GM21786 (cell line): ENCODE measurements around the gene TMA16.
"Not testable (repeated sequence)": the region's sequence is repeated elsewhere in the genome, so short reads cannot be mapped to it uniquely, and the experiment has no call there.

ENCODE experiments used
- ATAC-seq: cut with Tn5 transposase; IDR thresholded peaks from one replicate; pipeline ENCODE4 v1.9.1; 2021; ENCODE audit not compliant: unreplicated experiment

Gene TMA16

DNA sequence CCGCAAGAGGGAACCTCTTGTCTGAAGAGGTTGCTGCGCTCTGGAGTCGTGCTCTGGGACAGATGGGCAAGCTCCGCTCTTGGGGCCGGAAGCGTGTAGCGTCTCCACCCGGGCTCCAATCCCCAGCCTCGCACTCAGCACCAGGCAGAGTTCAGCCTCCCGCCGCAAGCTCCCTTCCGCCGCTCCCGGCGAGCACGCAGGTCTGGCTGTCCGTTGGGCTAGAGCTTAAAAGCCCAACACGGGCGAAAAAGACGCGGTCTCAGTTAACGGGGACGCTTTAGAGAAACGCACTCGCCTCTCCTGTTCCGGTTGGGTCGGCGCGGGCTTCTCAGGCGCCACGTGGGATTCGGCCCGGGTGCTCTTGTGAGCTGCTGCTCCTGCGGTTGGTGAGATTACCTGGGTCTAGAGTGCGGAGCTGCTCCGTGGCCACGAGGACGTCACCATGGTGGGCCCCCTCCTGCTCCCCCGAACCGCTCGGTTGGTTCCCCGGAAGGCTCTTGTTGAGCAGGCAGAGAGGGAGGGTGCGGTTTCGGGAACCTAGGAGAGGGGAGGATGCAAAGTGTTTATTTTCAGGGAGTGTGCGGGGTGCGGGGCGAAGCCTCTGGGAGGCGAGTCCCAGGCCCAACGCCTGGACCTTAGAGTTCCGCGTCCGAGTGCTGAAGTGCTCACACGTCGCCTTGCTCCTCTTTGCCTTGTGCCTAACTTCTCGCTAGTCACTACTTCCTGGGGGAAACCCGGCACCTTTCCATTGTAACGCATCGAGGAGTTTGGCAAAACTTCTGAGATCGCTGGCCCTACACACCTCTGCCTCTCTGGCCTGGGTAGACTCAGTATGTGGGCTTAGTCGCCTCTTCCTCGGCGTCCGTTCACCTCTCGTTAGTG lies at the start of gene TMA16:
Gene TMA16 (plus strand): TSS at position 331 of the 882 bp plus-strand sequence. CDS start 112 bp downstream, at position 443.
- ATAC-seq, result peak; percentile 68

GRCh38 chr4:163447023-163447422 lies 47.5 kb upstream of the TMA16 start:
- not testable (repeated sequence) for ATAC-seq

DNA sequence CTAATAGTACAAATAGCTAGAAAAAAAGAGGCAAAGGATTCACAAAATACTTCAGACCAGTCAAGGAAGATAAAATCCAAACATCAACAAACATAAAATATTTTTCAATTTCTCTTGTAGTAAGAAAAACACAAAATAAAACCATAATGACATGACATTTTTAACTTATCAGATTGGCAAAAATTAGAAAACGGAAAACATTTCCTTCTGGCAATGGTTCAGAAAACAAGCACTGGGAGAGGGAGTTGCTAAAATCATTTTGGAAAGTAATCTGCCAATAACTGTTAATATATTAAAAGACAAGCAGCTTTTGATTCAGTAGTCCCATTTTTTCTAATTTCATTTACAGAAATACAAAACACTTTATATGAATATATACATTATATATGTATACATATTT lies 47.0 kb upstream of the TMA16 start:
- no peak for ATAC-seq

DNA sequence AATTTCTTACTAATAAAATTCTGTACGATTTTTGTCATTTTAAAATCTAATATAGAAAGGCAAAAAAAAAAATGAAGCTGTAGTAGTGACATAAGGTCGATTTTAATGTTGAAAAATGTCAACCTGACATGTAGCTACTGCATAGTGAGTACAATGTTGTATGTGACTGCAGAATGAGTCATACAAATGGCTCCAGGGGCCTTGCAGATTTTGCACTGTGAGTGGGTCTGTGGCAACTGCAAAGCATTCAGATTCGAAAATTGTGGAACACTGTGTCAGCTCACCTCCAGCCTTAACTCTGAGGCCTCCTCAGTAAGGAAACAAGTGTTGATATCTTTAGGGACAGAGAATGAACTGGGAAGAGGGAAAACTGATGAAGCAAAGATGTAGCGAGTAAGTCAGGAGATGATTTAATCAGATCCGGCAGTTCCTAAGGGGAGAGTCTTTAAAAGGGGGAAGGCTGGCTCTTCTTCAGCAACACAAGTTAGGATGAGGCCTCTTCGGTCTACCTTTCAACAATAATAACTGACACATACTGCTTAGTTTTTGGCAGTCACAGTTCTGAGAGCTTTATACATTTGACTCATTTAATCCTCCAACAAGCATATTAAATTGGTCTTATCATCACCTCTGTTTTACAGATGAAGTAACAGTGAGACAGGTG lies 45.8 kb upstream of the TMA16 start:
- ATAC-seq, result no peak

- ATAC-seq, result no peak
These were observed 31.9 kb upstream of the TMA16 start for GRCh38 chr4:163462556-163462955.

DNA sequence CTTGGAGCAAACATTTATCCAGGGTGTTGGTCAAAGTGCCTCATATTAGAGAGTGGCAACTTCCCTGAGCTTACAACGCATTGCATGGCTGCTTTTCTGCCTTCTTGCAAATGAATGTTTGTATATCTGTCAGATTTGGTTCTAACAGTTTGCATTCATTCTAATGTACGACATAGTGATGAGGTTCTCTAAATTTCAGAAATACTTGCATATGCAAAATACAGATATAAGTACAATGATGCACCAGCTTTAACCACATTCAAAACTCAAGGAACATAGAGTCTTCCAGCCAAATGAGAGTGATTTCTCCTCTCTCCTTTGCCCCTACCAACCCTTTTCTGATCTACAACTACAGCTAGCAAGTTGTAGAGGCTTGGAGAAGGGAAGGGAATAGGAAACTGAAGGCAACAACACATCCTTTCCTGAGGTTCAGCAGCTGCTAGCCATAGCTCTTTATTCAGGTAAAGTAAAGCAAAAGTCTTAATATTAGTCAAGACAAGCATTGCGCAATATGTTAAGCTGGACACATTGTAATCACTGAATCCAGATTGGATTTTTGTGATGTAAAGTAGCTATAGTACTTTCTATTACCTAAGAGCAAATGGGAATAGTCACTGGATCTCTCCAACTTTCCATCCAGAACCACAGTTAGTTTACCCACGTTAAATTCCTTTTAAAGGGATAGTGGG lies 27.3 kb upstream of the TMA16 start:
- ATAC-seq, result no peak

DNA sequence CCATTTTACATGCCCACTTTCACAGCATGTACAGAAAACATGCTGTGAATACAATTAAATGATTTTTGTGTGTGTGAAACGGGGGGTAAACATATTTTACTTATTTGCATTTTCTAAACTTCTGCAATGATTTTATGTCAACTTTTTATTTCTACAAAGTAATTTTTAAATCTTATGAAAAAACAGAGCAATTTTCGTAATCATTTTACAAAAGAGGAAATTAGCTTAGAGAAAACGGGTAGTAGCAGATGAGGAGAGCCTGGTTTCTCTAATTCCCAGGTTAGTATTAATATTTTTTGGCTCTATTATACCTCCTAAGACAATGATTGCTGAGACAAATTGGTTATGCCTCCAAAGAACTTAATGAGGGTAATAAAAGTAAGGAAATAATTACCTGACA lies 24.1 kb upstream of the TMA16 start:
- ATAC-seq, result no peak

DNA sequence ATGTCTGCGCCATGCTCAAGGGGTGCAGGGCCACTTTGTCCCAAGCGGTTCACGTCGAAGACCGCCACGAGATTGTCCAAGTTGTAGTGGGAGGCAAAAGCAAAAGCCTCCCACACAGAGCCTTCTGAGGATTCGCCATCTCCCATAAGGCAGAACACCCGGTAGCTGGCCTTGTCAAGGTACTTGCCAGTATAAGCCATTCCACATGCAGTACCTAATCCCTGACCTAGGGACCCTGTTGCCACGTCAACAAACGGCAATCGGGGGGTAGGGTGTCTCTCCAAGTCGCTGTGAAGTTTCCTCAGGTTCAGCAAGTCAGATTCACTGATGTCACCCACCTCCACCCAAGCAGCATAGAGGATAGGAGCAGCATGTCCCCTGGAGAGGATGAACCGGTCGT lies 21.4 kb upstream of the TMA16 start:
- no peak for ATAC-seq

DNA sequence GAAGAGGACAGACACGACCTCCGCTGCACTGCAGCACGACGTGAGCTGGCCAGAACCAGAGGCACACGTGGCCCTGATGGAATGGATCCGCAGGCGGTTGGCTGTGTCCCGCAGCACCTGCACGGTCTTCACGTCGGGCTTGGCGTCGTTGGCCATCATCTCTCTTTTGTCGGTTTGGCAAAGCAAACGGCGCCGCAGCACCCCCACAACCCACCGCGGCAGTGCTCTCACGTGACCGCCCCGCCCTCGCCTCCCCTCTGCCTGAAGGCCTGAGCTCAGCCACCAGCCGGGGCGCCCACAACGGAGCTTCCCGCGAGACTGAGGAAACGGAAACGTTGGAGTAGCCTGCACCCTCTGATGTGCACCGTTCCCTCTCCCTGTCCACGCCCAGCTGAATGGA lies 20.9 kb upstream of the TMA16 start, which contains the start of gene TKTL2:
Gene TKTL2 (minus strand): TSS at position 179 of the 400 bp plus-strand sequence. CDS start 20 bp downstream, at position 159.
- ATAC-seq, result no peak

DNA sequence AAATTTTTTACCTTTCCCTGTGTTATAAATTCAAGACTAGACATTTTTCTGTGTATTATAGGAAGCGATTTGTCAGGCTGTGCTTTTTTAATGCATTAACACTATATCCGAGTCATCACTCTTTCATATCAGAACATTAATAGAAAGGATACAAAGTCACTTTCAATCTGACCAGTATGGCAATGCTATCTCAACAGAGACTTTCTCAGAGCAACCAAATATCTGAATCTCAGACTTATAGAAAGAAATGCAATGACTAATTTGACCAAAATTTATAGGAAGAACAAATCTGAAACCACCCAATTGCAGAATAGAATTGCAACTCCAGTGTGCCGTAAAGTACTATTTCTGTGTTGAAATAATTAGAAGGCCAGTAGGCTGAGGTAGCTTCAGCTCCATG lies 20.5 kb upstream of the TMA16 start:
- ATAC-seq, result no peak

- no peak for ATAC-seq
These were observed 17.6 kb upstream of the TMA16 start for GRCh38 chr4:163476761-163477438.

DNA sequence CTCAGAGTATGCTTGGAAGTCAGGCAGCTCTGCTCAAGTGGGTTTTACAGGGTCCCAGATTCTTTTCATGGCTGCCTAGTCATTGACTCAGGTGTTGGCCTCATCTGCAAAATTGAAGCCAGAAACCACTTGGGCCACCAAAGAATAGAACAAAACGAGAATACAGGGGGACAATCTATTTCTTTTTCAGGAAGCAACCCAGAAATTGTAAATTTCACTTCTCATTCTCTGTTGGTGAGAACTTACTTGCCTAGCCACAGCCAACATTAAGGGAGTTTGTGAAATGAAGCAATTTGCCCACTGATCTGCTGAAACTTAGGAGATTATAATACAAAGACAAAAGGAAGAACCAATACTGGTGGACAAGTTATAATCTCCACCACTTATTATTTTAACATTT lies 12.3 kb upstream of the TMA16 start:
- ATAC-seq, result peak; percentile 67

DNA sequence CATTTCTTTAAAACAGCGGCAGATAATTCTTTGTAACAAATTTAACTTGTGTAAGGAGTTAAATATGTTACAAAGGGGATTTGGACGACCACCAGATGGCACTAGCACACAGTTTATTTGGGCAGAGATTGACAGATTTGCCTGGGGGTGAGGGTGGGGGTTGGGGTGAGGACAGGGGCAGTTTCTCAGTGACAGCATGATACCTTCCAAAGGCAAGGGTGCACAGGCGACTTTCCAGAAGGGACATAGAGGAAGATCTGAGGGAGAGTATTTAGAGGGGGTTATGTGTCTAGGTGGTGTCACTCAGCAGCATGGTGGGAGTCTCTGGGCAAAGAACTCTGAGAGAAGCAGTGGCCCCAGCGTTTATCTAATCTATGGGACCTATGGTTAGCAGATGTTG lies 9.6 kb upstream of the TMA16 start:
- ATAC-seq, result no peak

GRCh38 chr4:163485589-163485988 lies 8.9 kb upstream of the TMA16 start:
- ATAC-seq, result no peak

DNA sequence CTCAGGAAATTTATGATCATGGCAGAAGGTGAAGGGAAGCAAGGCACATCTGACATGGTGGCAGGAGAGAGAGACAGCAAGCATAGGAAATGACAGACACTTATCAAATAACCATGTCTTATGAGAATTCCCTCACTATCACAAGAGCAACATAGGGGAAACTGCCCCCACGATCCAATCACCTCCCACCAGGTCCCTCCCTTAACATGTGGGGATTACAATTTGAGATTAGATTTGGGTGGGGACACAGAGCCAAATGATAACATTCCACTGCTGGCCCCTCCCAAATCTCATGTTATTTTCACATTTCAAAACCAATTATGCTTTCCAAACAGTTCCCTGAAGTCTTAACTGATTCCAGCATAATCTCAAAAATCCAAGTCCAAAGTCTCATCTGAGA lies 8.2 kb upstream of the TMA16 start:
- no peak for ATAC-seq

DNA sequence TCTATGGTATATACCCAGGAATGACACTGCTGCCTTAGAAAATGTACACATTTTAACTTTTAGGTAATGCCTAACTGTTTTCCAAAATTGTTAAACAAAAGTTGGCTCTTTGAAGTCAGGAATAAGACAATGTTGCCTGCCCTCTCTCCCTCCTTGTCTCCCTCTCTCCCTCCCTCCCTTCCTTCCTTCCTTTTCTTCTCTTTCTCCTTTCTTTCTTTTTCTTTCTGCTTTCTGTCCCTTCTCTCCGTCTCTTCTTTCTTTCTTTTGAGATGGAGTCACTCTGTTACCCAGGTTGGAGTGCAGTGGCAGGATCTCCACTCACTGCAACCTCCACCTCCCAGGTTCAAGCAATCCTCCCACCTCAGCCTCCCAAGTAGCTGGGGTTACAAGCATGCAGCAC lies 4.6 kb upstream of the TMA16 start:
- no peak for ATAC-seq

- ATAC-seq, result no peak
These were observed 1.5 kb upstream of the TMA16 start for GRCh38 chr4:163492951-163493504.

DNA sequence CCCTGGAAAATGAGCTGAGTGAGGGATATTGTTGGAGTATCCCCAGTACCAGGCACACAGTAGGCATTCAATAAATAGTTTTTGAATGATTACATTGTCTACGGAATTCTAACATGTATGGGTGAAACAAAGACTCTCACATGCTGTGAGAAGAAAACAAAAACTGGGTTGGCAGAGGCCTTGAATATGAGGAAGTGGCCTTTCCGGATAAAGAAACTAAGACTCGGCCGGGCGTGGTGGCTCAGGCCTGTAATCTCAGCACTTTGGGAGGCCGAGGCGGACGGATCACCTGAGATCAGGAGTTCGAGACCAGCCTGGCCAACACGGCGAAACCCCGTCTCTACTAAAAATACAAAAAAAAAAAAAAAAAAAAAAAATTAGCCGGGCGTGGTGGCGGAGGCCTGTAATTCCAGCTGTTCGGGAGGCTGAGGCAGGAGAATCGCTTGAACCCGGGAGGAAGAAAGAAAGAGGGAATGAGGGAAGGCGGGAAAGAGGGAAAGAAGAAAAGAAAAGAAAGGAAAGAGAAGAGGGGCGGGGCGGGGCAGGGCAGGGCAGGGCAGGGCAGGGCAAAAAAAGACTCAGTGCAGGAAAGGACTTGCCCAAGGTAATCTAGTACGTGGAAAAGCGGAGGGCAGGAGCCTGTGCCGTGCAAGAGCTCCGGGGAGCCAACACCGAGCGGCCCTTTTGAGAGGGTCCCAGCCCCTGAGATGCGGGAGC lies 689 bp upstream of the TMA16 start:
- peak; percentile 21 for ATAC-seq

GRCh38 chr4:163495900-163496299 lies 1.4 kb downstream of the TMA16 start:
- ATAC-seq, result peak; percentile 34

DNA sequence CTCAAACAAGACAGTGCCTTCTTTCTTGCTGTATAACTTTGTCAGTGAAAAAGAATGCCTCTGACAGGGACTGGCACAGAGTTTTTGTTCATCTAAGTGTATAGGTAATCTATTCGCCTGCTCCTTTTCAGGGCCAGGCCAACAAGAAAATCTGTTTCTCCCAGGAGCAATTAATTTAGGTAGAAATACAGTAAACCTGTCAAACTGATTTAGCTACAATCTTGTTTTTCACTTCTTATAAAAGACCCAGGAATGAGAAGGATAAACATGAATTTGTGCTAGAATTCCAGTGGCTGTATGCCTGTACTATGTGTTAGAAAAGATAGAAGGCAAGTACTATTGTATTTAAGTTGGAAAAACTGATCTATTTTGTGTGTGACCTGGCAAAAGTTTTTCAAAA lies 6.1 kb downstream of the TMA16 start:
- ATAC-seq, result no peak
